Mesothelial cell of epicardium (in vitro differentiated cells): ENCODE results near the gene CACNA2D3. TPM values are rescaled to one million over a fixed set of nuclear protein-coding genes. Genes with fewer than 3 reads are reported as not detected.

Experiments used
- DNase-seq, 2 experiments: peaks; one replicate each; pipeline ENCODE4 v3.0.0; 2021; ENCODE audit warnings: low spot score in 2 of 2; ENCODE audit not compliant: unreplicated experiment in 2 of 2
- H3K27ac Mint-ChIP-seq: 2 replicates; pipeline ENCODE4 v1.8.0; 2021; ENCODE audit warnings: mixed read lengths
- H3K27me3 Mint-ChIP-seq: 2 replicates; pipeline ENCODE4 v1.8.0; 2021; ENCODE audit warnings: low read depth, mixed read lengths
- H3K36me3 Mint-ChIP-seq: 2 replicates; pipeline ENCODE4 v1.8.0; 2021; ENCODE audit warnings: mixed read lengths
- H3K4me1 Mint-ChIP-seq: 2 replicates; pipeline ENCODE4 v1.8.0; 2021; ENCODE audit warnings: mixed read lengths
- H3K4me3 Mint-ChIP-seq: 2 replicates; pipeline ENCODE4 v1.8.0; 2021; ENCODE audit warnings: mild to moderate bottlenecking, moderate library complexity, mixed read lengths
- H3K9me3 Mint-ChIP-seq: 2 replicates; pipeline ENCODE4 v1.8.0; 2021; ENCODE audit warnings: mixed read lengths
- CTCF ChIP-seq: fragments of 200-600 bp; sonication (generic); IDR thresholded peaks from one replicate; pipeline ENCODE4 v1.5.0; 2021; ENCODE audit warnings: antibody characterized with exemption; ENCODE audit not compliant: unreplicated experiment
- total RNA-seq: library from RNA; stranded (reverse); gene quantifications from 3 replicates; pipeline ENCODE4 v1.2.1, GENCODE V29; 2021

Gene CACNA2D3
- total RNA-seq, 1 donor from 2014 or later: 2.3 TPM

DNA sequence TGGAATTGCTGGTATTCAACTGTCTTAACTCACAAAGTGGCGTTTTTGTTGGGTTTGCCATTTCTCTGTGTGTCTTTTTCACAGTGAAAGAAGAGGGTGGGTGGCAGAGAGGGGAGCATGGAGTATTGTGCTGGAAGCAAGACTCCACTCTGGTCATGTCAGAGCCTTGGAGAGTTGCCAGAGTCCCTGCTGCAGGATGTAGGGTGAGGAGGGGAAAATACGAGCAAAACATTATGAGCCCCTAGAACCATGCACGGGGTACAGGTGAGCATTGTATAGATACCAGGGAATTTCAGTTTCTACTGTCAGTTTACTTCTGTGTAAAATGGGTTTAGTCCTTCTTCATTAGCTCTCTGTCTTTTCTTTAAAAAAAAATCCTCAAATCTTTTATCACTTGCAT lies 249.9 kb downstream of the CACNA2D3 start:
- no peaks in the 10 kb centered on the region for H3K9me3 Mint-ChIP-seq
- TF ChIP-seq CTCF: no peak
- no peak for DNase-seq
- H3K27me3 Mint-ChIP-seq: peaks cover 18% of the 10 kb centered on the region
- H3K36me3 Mint-ChIP-seq: no peaks in the 10 kb centered on the region
- peaks cover 3% of the 10 kb centered on the region for H3K4me1 Mint-ChIP-seq
- H3K4me3 Mint-ChIP-seq: no peak overlapping the region
- no peak overlapping the region for H3K27ac Mint-ChIP-seq

- no peaks in the 10 kb centered on the region for H3K36me3 Mint-ChIP-seq
- no peak for DNase-seq
- no peak overlapping the region for H3K4me3 Mint-ChIP-seq
- peaks cover 19% of the 10 kb centered on the region for H3K27me3 Mint-ChIP-seq
- H3K27ac Mint-ChIP-seq: no peak overlapping the region
- no peak for TF ChIP-seq CTCF
- peaks cover 3% of the 10 kb centered on the region for H3K4me1 Mint-ChIP-seq
- H3K9me3 Mint-ChIP-seq: no peaks in the 10 kb centered on the region
Observed at GRCh38 chr3:54374214-54374852, 252.0 kb downstream of the CACNA2D3 start.

DNA sequence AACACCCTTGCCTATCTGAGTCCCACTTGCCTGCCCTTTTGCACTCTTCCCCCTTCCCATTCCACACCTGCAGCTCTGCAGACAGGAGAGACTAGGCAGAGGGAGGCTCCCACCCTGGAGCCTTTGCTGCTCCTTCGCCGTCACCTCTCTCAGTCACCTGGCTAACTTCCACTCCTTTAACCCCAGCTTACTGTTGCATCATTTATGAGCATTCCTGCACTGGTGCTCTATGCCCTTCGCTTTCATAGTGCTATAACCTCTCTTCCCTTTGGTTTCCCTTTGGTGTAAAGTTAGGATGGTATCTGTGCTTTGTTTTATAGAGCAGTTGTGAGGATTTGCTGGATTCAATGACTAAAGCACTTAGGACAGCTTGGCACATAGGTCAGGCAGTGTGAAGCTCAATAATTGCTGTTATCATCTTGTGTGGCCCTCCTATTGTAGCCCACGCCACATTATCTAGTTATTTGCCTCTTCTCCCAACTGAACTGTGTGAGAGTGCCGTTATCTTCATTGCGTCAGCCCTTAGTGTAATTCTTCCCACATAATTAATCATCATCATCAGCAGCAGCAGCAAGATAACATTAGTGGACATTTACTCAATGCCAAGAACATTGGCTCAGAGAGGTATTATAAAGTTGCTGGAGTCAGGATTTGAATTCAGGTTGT lies 253.9 kb downstream of the CACNA2D3 start:
- Mint-ChIP-seq H3K4me3 (no peak overlapping the region), H3K4me1 (peaks cover 3% of the 10 kb centered on the region), H3K27ac (no peak overlapping the region), H3K9me3 (no peaks in the 10 kb centered on the region), H3K36me3 (no peaks in the 10 kb centered on the region), H3K27me3 (peaks cover 29% of the 10 kb centered on the region)
- DNase-seq: no peak
- TF ChIP-seq CTCF: no peak

DNA sequence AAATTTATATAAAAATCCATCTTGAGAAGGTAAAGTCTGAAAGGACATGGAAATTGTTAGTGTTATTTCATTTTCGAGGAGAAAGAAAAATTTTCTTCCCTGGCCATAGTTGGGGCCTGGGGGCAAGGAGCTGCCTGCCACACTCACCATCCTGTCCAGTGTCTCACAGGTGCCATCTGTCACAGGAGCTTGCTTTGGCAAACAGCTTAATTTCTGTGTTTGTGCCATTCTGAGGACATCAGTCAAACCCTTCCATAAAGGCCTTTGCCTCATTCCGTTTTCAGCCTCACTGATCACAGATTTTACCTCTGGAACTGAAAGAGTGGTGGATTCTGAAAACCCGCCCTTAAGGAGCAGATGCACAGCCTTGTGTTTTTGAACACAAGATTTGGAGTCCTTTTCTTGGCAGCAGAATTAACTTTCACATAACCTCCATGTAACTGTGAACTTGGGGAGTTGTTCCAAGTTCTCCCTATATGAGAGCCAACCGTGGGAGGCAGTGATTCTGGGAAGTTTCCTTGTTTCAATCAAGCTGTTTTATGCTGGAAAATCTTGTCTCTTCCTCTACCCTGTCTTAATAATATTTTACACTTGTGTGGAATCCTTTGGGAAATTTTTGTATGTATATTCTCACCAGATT lies 254.7 kb downstream of the CACNA2D3 start:
- no peaks in the 10 kb centered on the region for H3K9me3 Mint-ChIP-seq
- DNase-seq: no peak
- no peak for TF ChIP-seq CTCF
- H3K36me3 Mint-ChIP-seq: no peaks in the 10 kb centered on the region
- H3K27ac Mint-ChIP-seq: no peak overlapping the region
- H3K4me3 Mint-ChIP-seq: no peak overlapping the region
- peaks cover 33% of the 10 kb centered on the region for H3K27me3 Mint-ChIP-seq
- peaks cover 3% of the 10 kb centered on the region for H3K4me1 Mint-ChIP-seq

GRCh38 chr3:54378184-54378583 lies 255.8 kb downstream of the CACNA2D3 start:
- H3K4me3 Mint-ChIP-seq: no peak overlapping the region
- peaks cover 33% of the 10 kb centered on the region for H3K27me3 Mint-ChIP-seq

More at GRCh38 chr3:54378184-54378583, 255.8 kb downstream of the CACNA2D3 start:
- Mint-ChIP-seq H3K4me1 (peaks cover 3% of the 10 kb centered on the region), H3K9me3 (no peaks in the 10 kb centered on the region), H3K27ac (no peak overlapping the region), H3K36me3 (no peaks in the 10 kb centered on the region)
- DNase-seq: no peak
- no peak for TF ChIP-seq CTCF
